Right ventricle myocardium superior (tissue), 1 donor: ENCODE results near the gene FGD3. TPM values are rescaled to one million over a fixed set of nuclear protein-coding genes. Genes with fewer than 3 reads are reported as not detected.

Experiments
- ATAC-seq: fragments of 200-7000 bp; cut with Tn5 transposase; one replicate; pipeline ENCODE4 v1.9.1; 2020; ENCODE audit warnings: mild to moderate bottlenecking; ENCODE audit not compliant: poor library complexity
- DNase-seq: peaks from one replicate; pipeline ENCODE4 v3.0.0-alpha.2; 2020
- intact Hi-C: fragments of 100-400 bp; cut with DNase I; formaldehyde crosslinking; loops from one replicate; pipeline ENCODE4 v1.11.2; 2022
- total RNA-seq: library from RNA; stranded (reverse); fragmentation: NEBNext Ultra II Directional; extraction: Animal tissue kit (Norgen Biotek cat#: 25700); gene quantifications from one replicate; pipeline ENCODE4 v1.2.1, GENCODE V29; 2021
- donor health status: DM: no; HTN: yes; CAD: no; lungs with severe emphysema.

Gene FGD3
- total RNA-seq, 1 donor from 2014 or later, result 2.7 TPM

GRCh38 chr9:92952906-92953610, 5.7 kb downstream of the FGD3 start:
- intact Hi-C loops, result no loop called here
- DNase-seq, result no peak
- ATAC-seq, result no peak

- no peak for DNase-seq
Observed at GRCh38 chr9:92954049-92954861, 6.9 kb downstream of the FGD3 start.

GRCh38 chr9:92954886-92955285, 7.6 kb downstream of the FGD3 start:
- intact Hi-C loops, result no loop called here
- DNase-seq, result no peak
- no peak for ATAC-seq

More at GRCh38 chr9:92954049-92954861, 6.9 kb downstream of the FGD3 start:
- peak; percentile 38 for ATAC-seq
- intact Hi-C loops, result no loop called here

- DNase-seq (no peak), ATAC-seq (no peak)
- intact Hi-C loops, result no loop called here
Observed at GRCh38 chr9:92960561-92961290, 13.4 kb downstream of the FGD3 start.

- DNase-seq, result no peak
- intact Hi-C loops, result no loop called here
- no peak for ATAC-seq
Observed at GRCh38 chr9:92961627-92962302, 14.4 kb downstream of the FGD3 start.

GRCh38 chr9:92962303-92962649, 15.0 kb downstream of the FGD3 start:
- ATAC-seq, result no peak
- intact Hi-C loops, result no loop called here

GRCh38 chr9:92962846-92963245, 15.5 kb downstream of the FGD3 start:
- DNase-seq, result no peak
- intact Hi-C loops, result no loop called here
- ATAC-seq, result no peak

More at GRCh38 chr9:92962303-92962649, 15.0 kb downstream of the FGD3 start:
- no peak for DNase-seq

- ATAC-seq (peak; percentile 52), DNase-seq (peak; percentile 61)
- intact Hi-C loops, result no loop called here
Observed at GRCh38 chr9:92963831-92964606, 16.7 kb downstream of the FGD3 start.

GRCh38 chr9:92964607-92965060, 17.3 kb downstream of the FGD3 start:
- intact Hi-C loops, result no loop called here

GRCh38 chr9:92965061-92965758, 17.9 kb downstream of the FGD3 start:
- DNase-seq (peak; percentile 75), ATAC-seq (peak; percentile 78)
- intact Hi-C loops, result no loop called here

More at GRCh38 chr9:92964607-92965060, 17.3 kb downstream of the FGD3 start:
- peak; percentile 25 for ATAC-seq
- DNase-seq, result no peak

GRCh38 chr9:92965759-92966517, 18.6 kb downstream of the FGD3 start:
- ATAC-seq, result no peak
- intact Hi-C loops, result no loop called here

GRCh38 chr9:92966518-92966800, 19.1 kb downstream of the FGD3 start:
- intact Hi-C loops, result no loop called here
- ATAC-seq, result no peak
- DNase-seq, result no peak

More at GRCh38 chr9:92965759-92966517, 18.6 kb downstream of the FGD3 start:
- no peak for DNase-seq

- intact Hi-C loops, result no loop called here
- DNase-seq (no peak), ATAC-seq (no peak)
Observed at GRCh38 chr9:92968081-92968480, 20.8 kb downstream of the FGD3 start.

- intact Hi-C loops, result no loop called here
- ATAC-seq (no peak), DNase-seq (no peak)
Observed at GRCh38 chr9:92969516-92970466, 22.5 kb downstream of the FGD3 start.

- intact Hi-C loops, result no loop called here
- no peak for DNase-seq
- peak; percentile 23 for ATAC-seq
Observed at GRCh38 chr9:92970467-92970923, 23.2 kb downstream of the FGD3 start.

- no peak for DNase-seq
- intact Hi-C loops, result no loop called here
- no peak for ATAC-seq
Observed at GRCh38 chr9:92971121-92971520, 23.8 kb downstream of the FGD3 start.
